ENCODE measurements around the gene MACROD2. TPM values are rescaled to one million over a fixed set of nuclear protein-coding genes. Genes with fewer than 3 reads are reported as not detected.

Gene MACROD2
- total and polyA plus RNA-seq, 2 of the 4 experiments (the other 2 are of a cell fraction): not detected

- no peak overlapping the region for H3K18ac ChIP-seq (ENCODE audit: low read depth, low read length)
- TF ChIP-seq BHLHE40 (IDR thresholded peaks at IDR 0.05; ENCODE audit: low read depth, low read length) (no peak), POLR2A (IDR thresholded peaks at IDR 0.05; ENCODE audit: low read depth, low read length) (no peak), MXI1 (IDR thresholded peaks at IDR 0.05; ENCODE audit: borderline replicate concordance, low read depth, low read length) (no peak), RCOR1 (IDR thresholded peaks at IDR 0.05; ENCODE audit: insufficient replicate concordance, low read length) (no peak), FOS (IDR thresholded peaks at IDR 0.05; ENCODE audit: low read depth, low read length) (no peak), NFE2L2 (IDR thresholded peaks at IDR 0.05; ENCODE audit: low read depth, low read length) (no peak), CTCF (conservative IDR thresholded peaks at IDR 0.05; ENCODE audit: low read depth, low read length) (no peak), USF2 (IDR thresholded peaks at IDR 0.05; ENCODE audit: low read depth, low read length) (no peak), SMC3 (IDR thresholded peaks at IDR 0.05; ENCODE audit: low read depth, low read length) (no peak), MAFK (IDR thresholded peaks at IDR 0.05; ENCODE audit: low read depth, low read length) (no peak), RAD21 (IDR thresholded peaks at IDR 0.05; ENCODE audit: low read length) (no peak), RFX5 (IDR thresholded peaks at IDR 0.05; ENCODE audit: low read depth, low read length) (no peak), CHD1 (IDR thresholded peaks at IDR 0.05; ENCODE audit: low read depth, low read length) (no peak), CEBPB (IDR thresholded peaks at IDR 0.05; ENCODE audit: low read depth, low read length) (no peak)
- TF ChIP-seq, protein P1, sequence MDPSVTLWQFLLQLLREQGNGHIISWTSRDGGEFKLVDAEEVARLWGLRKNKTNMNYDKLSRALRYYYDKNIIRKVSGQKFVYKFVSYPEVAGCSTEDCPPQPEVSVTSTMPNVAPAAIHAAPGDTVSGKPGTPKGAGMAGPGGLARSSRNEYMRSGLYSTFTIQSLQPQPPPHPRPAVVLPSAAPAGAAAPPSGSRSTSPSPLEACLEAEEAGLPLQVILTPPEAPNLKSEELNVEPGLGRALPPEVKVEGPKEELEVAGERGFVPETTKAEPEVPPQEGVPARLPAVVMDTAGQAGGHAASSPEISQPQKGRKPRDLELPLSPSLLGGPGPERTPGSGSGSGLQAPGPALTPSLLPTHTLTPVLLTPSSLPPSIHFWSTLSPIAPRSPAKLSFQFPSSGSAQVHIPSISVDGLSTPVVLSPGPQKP (IDR thresholded peaks at IDR 0.05; ENCODE audit: borderline replicate concordance, low read depth, low read length): no peak
- DNase-seq: no peak
- no peak overlapping the region for H3K56ac ChIP-seq (ENCODE audit: extremely low read depth, insufficient read depth, low read length)
- no peak overlapping the region for H4K5ac ChIP-seq (ENCODE audit: low read depth, low read length)
- no peak overlapping the region for H2AFZ ChIP-seq (replicated peaks; ENCODE audit: low read length, poor library complexity)
- no peak overlapping the region for H2BK15ac ChIP-seq (ENCODE audit: low read depth, low read length)
- no peaks in the 10 kb centered on the region for H4K20me1 ChIP-seq (ENCODE audit: insufficient read depth, low read length)
- WGBS, 2 experiments (ENCODE audit: extremely low coverage in 2 of 2, insufficient read length in 1 of 2): no CpG with 5 or more reads among the region's 2 CpGs
- H3K4ac ChIP-seq (ENCODE audit: low read depth, low read length): no peak overlapping the region
- H4K8ac ChIP-seq (ENCODE audit: low read depth in 2 of 2, low read length in 2 of 2): no peak overlapping the region
- no peaks in the 10 kb centered on the region for H3K9me1 ChIP-seq (ENCODE audit: insufficient read depth, low read length)
- H2BK120ac ChIP-seq (ENCODE audit: low read depth, low read length): no peak overlapping the region
- ChIA-PET POLR2A (ENCODE audit: unreplicated experiment) (no interaction called here), CTCF (no interaction called here)
- no peak overlapping the region for H2AK5ac ChIP-seq (ENCODE audit: low read depth, low read length)
- H3K4me1 ChIP-seq (ENCODE audit: control insufficient read depth, insufficient read depth, low read length): no peaks in the 10 kb centered on the region
- H3K79me1 ChIP-seq (ENCODE audit: low read depth in 1 of 2, low read length in 2 of 2): no peaks in the 10 kb centered on the region
- in situ Hi-C loops (cut with MboI; ENCODE audit: low sequenced_read_pairs): no loop called here
- no peaks in the 10 kb centered on the region for H3K36me3 ChIP-seq (ENCODE audit: control insufficient read depth, insufficient read depth, low read length)
- H3K4me2 ChIP-seq (ENCODE audit: low read depth, low read length): no peak overlapping the region
- no peak overlapping the region for H3K9ac ChIP-seq (ENCODE audit: low read depth, low read length)
- no TSS peak for BruUV-seq (replicated peaks)
- H3K4me3 ChIP-seq (ENCODE audit: insufficient read depth, low read depth, low read length): no peak overlapping the region
- no peak overlapping the region for H3K23ac ChIP-seq (ENCODE audit: low read depth, low read length)
- H3K27ac ChIP-seq (ENCODE audit: insufficient read depth, low read length): no peak overlapping the region
- intact Hi-C loops (cut with micrococcal nuclease): no loop called here
- H3K14ac ChIP-seq (replicated peaks; ENCODE audit: low read depth, low read length): no peak overlapping the region
- ATAC-seq (ENCODE audit: low read depth): no peak
- no peaks in the 10 kb centered on the region for H3K9me3 ChIP-seq (ENCODE audit: control insufficient read depth, insufficient read depth, low read length)
- dilution Hi-C loops (cut with HindIII; ENCODE audit: low sequenced_read_pairs, unreplicated experiment): no loop called here
- no peak overlapping the region for H4K91ac ChIP-seq (ENCODE audit: insufficient read depth, low read depth, low read length)
- H2BK5ac ChIP-seq (ENCODE audit: low read depth, low read length, poor library complexity, severe bottlenecking): no peak overlapping the region
- H2BK20ac ChIP-seq (ENCODE audit: low read depth, low read length): no peak overlapping the region
- H2AK9ac ChIP-seq (replicated peaks; ENCODE audit: low read depth, low read length, poor library complexity): no peak overlapping the region
- H3K27me3 ChIP-seq (ENCODE audit: control insufficient read depth, insufficient read depth, low read length): no peaks in the 10 kb centered on the region
Measured at GRCh38 chr20:14783766-14784165, 788.5 kb downstream of the MACROD2 start.

Data from IMR-90 (cell line).